ENCODE data around the gene HGS. TPM values are rescaled to one million over a fixed set of nuclear protein-coding genes. Genes with fewer than 3 reads are reported as not detected.

Gene HGS
- total and polyA plus RNA-seq, 2 of the 13 experiments (the other 11 are each of a cell fraction or from before 2014, with no cell fraction given) = 73.3 to 78.1 TPM

- TF ChIP-seq ZNF597 (CRISPR knock-in tag; IDR thresholded peaks at IDR 0.05) = no peak
- TF ChIP-seq, protein P1, sequence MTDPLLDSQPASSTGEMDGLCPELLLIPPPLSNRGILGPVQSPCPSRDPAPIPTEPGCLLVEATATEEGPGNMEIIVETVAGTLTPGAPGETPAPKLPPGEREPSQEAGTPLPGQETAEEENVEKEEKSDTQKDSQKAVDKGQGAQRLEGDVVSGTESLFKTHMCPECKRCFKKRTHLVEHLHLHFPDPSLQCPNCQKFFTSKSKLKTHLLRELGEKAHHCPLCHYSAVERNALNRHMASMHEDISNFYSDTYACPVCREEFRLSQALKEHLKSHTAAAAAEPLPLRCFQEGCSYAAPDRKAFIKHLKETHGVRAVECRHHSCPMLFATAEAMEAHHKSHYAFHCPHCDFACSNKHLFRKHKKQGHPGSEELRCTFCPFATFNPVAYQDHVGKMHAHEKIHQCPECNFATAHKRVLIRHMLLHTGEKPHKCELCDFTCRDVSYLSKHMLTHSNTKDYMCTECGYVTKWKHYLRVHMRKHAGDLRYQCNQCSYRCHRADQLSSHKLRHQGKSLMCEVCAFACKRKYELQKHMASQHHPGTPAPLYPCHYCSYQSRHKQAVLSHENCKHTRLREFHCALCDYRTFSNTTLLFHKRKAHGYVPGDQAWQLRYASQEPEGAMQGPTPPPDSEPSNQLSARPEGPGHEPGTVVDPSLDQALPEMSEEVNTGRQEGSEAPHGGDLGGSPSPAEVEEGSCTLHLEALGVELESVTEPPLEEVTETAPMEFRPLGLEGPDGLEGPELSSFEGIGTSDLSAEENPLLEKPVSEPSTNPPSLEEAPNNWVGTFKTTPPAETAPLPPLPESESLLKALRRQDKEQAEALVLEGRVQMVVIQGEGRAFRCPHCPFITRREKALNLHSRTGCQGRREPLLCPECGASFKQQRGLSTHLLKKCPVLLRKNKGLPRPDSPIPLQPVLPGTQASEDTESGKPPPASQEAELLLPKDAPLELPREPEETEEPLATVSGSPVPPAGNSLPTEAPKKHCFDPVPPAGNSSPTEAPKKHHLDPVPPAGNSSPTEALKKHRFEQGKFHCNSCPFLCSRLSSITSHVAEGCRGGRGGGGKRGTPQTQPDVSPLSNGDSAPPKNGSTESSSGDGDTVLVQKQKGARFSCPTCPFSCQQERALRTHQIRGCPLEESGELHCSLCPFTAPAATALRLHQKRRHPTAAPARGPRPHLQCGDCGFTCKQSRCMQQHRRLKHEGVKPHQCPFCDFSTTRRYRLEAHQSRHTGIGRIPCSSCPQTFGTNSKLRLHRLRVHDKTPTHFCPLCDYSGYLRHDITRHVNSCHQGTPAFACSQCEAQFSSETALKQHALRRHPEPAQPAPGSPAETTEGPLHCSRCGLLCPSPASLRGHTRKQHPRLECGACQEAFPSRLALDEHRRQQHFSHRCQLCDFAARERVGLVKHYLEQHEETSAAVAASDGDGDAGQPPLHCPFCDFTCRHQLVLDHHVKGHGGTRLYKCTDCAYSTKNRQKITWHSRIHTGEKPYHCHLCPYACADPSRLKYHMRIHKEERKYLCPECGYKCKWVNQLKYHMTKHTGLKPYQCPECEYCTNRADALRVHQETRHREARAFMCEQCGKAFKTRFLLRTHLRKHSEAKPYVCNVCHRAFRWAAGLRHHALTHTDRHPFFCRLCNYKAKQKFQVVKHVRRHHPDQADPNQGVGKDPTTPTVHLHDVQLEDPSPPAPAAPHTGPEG (CRISPR knock-in tag; IDR thresholded peaks at IDR 0.05) = peak; percentile 94; the same call in 1 of the 2 replicates
- TF ChIP-seq FOXO4 (CRISPR knock-in tag; conservative IDR thresholded peaks at IDR 0.05) = no peak
- TF ChIP-seq HOXA9 (CRISPR knock-in tag; IDR thresholded peaks at IDR 0.05; ENCODE audit: borderline replicate concordance) = peak; percentile 98
- TF ChIP-seq PHF21A (CRISPR knock-in tag; IDR thresholded peaks at IDR 0.05) = peak; percentile 88; the same call in 1 of the 2 replicates
- TF ChIP-seq ZBTB25 (CRISPR knock-in tag; IDR thresholded peaks at IDR 0.05) = peak; percentile 98
- TF ChIP-seq SMC3 (IDR thresholded peaks at IDR 0.05; ENCODE audit: low read length) = no peak
- TF ChIP-seq SRSF9 (IDR thresholded peaks at IDR 0.05; ENCODE audit: borderline replicate concordance, insufficient read depth, low read depth, low read length, poor library complexity, severe bottlenecking) = no peak
- peak; percentile 84; the same call in 1 of the 2 replicates for TF ChIP-seq JDP2 (CRISPR knock-in tag; IDR thresholded peaks at IDR 0.05; ENCODE audit: borderline replicate concordance)
- TF ChIP-seq, protein P2, sequence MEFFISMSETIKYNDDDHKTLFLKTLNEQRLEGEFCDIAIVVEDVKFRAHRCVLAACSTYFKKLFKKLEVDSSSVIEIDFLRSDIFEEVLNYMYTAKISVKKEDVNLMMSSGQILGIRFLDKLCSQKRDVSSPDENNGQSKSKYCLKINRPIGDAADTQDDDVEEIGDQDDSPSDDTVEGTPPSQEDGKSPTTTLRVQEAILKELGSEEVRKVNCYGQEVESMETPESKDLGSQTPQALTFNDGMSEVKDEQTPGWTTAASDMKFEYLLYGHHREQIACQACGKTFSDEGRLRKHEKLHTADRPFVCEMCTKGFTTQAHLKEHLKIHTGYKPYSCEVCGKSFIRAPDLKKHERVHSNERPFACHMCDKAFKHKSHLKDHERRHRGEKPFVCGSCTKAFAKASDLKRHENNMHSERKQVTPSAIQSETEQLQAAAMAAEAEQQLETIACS (CRISPR knock-in tag; IDR thresholded peaks at IDR 0.05) = peak; percentile 71
- TF ChIP-seq ZNF878 (CRISPR knock-in tag; IDR thresholded peaks at IDR 0.05) = peak; percentile 99
- TF ChIP-seq, protein P3, sequence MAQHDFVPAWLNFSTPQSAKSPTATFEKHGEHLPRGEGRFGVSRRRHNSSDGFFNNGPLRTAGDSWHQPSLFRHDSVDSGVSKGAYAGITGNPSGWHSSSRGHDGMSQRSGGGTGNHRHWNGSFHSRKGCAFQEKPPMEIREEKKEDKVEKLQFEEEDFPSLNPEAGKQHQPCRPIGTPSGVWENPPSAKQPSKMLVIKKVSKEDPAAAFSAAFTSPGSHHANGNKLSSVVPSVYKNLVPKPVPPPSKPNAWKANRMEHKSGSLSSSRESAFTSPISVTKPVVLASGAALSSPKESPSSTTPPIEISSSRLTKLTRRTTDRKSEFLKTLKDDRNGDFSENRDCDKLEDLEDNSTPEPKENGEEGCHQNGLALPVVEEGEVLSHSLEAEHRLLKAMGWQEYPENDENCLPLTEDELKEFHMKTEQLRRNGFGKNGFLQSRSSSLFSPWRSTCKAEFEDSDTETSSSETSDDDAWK (CRISPR knock-in tag; IDR thresholded peaks at IDR 0.05) = no peak
- TF ChIP-seq MXD4 (CRISPR knock-in tag; IDR thresholded peaks at IDR 0.05) = peak; percentile 98
- peak; percentile 21 for TF ChIP-seq SKI (IDR thresholded peaks at IDR 0.05; ENCODE audit: partially characterized antibody)
- TF ChIP-seq NCOR1 (IDR thresholded peaks at IDR 0.05; ENCODE audit: borderline replicate concordance, low read length) = no peak
- TF ChIP-seq FOXM1 (CRISPR knock-in tag; IDR thresholded peaks at IDR 0.05) = peak; percentile 81
Observed at GRCh38 chr17:81727324-81728031, 43.7 kb downstream of the HGS start (continued).
